ENCODE measurements around the gene SNX22. TPM values are rescaled to one million over a fixed set of nuclear protein-coding genes. Genes with fewer than 3 reads are reported as not detected.

The SNX22 gene
- total RNA-seq, 3 donors from 2014 or later: 0.48 to 1.5 (median 0.98) TPM

GRCh38 chr15:64136347-64136746, 15.2 kb upstream of the SNX22 start:
- Histone ChIP-seq H3K4me3 (no peak overlapping the region), H3K4me1 (no peaks in the 10 kb centered on the region), H3K9me3 (no peaks in the 10 kb centered on the region), H3K36me3 (peaks cover 4% of the 10 kb centered on the region), H3K27ac (no peak overlapping the region), H3K27me3 (no peaks in the 10 kb centered on the region)
- no peak for TF ChIP-seq POLR2A (IDR thresholded peaks at IDR 0.05)
- no peak for TF ChIP-seq CTCF (IDR thresholded peaks at IDR 0.05)
- TF ChIP-seq POLR2AphosphoS5 (IDR thresholded peaks at IDR 0.05): no peak
- intact Hi-C loops (cut with DNase I; ENCODE audit: low total_unique reads): no loop called here
- DNase-seq (ENCODE audit: low spot score in 2 of 2): no peak

- no peak for DNase-seq (ENCODE audit: low spot score in 2 of 2)
- no peak overlapping the region for H3K27ac ChIP-seq
- intact Hi-C loops (cut with DNase I; ENCODE audit: low total_unique reads): no loop called here
- H3K9me3 ChIP-seq: no peaks in the 10 kb centered on the region
- TF ChIP-seq POLR2AphosphoS5 (IDR thresholded peaks at IDR 0.05) (no peak), POLR2A (IDR thresholded peaks at IDR 0.05) (no peak), CTCF (IDR thresholded peaks at IDR 0.05) (no peak)
- H3K36me3 ChIP-seq: peaks cover 4% of the 10 kb centered on the region
- H3K4me1 ChIP-seq: no peaks in the 10 kb centered on the region
- no peak overlapping the region for H3K4me3 ChIP-seq
- H3K27me3 ChIP-seq: no peaks in the 10 kb centered on the region
Observed at GRCh38 chr15:64137226-64137833, 14.2 kb upstream of the SNX22 start.

GRCh38 chr15:64138331-64138941, 13.1 kb upstream of the SNX22 start:
- Histone ChIP-seq H3K27ac (no peak overlapping the region), H3K27me3 (no peaks in the 10 kb centered on the region), H3K4me1 (no peaks in the 10 kb centered on the region), H3K4me3 (no peak overlapping the region), H3K36me3 (peaks cover 4% of the 10 kb centered on the region), H3K9me3 (no peaks in the 10 kb centered on the region)
- TF ChIP-seq CTCF (IDR thresholded peaks at IDR 0.05) (no peak), POLR2AphosphoS5 (IDR thresholded peaks at IDR 0.05) (no peak), POLR2A (IDR thresholded peaks at IDR 0.05) (no peak)
- no peak for DNase-seq (ENCODE audit: low spot score in 2 of 2)
- intact Hi-C loops (cut with DNase I; ENCODE audit: low total_unique reads): no loop called here

GRCh38 chr15:64141798-64142512, 9.6 kb upstream of the SNX22 start:
- TF ChIP-seq CTCF (IDR thresholded peaks at IDR 0.05) (no peak), POLR2AphosphoS5 (IDR thresholded peaks at IDR 0.05) (no peak), POLR2A (IDR thresholded peaks at IDR 0.05) (no peak)
- H3K4me1 ChIP-seq: no peaks in the 10 kb centered on the region
- no peaks in the 10 kb centered on the region for H3K9me3 ChIP-seq
- H3K36me3 ChIP-seq: no peaks in the 10 kb centered on the region
- no peak overlapping the region for H3K4me3 ChIP-seq
- no peak for DNase-seq (ENCODE audit: low spot score in 2 of 2)
- intact Hi-C loops (cut with DNase I; ENCODE audit: low total_unique reads): no loop called here
- no peaks in the 10 kb centered on the region for H3K27me3 ChIP-seq
- H3K27ac ChIP-seq: peak overlapping the region in 1 of 2 donors; percentile 37

GRCh38 chr15:64143276-64143675, 8.3 kb upstream of the SNX22 start:
- no peaks in the 10 kb centered on the region for H3K36me3 ChIP-seq
- H3K4me3 ChIP-seq: no peak overlapping the region
- H3K27ac ChIP-seq: no peak overlapping the region
- TF ChIP-seq POLR2A (IDR thresholded peaks at IDR 0.05) (no peak), CTCF (IDR thresholded peaks at IDR 0.05) (no peak), POLR2AphosphoS5 (IDR thresholded peaks at IDR 0.05) (no peak)
- no peaks in the 10 kb centered on the region for H3K9me3 ChIP-seq
- no peak for DNase-seq (ENCODE audit: low spot score in 2 of 2)
- H3K27me3 ChIP-seq: no peaks in the 10 kb centered on the region
- H3K4me1 ChIP-seq: no peaks in the 10 kb centered on the region
- intact Hi-C loops (cut with DNase I; ENCODE audit: low total_unique reads): no loop called here

Data from breast epithelium (tissue), 4 donors.